HG03460 (cell line): ENCODE data around the gene GPHA2.
"Not testable (repeated sequence)": the region's sequence is repeated elsewhere in the genome, so short reads cannot be mapped to it uniquely, and the experiment has no call there.

Source experiments
- ATAC-seq: cut with Tn5 transposase; IDR thresholded peaks from one replicate; pipeline ENCODE4 v1.9.1; 2021; ENCODE audit not compliant: unreplicated experiment

GPHA2 gene

DNA sequence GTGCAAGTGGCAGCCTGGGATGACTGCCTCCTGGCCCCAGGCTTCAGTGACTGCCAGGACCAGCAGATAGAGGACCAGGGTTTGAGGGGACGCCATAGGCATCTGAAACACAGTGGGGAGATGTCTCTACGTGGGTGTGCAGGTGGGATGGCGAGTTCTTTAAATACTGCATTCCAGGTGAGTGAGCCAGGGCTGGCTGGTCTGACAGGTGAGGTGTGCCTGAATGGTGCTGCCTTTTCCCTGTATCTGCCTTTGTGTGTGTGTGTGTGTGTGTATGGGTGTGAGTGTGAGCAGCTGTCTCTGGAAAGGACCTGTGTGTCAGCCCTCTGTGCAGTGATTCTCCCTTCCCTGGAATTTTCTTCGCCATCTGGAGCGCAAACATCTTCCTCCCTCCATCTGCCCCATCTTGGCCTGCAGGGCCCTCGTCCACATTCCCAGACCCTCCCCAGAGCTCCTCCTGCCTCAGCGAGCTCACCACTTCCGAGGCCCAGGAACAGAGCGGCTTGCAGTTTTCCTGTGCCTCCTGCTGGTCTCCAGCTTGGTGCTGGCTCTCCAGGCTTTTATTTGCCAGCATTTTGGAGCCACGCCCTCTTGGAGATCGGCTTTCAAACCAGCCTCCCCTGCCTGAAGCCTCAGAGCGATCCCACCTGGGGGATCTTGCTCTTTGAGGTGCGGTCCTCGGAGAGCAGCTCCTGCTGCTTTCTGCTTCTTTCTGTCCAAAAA, at the start of gene GPHA2:
Gene GPHA2 (minus strand): TSS at position 535 of the 723 bp plus-strand sequence. CDS start 433 bp downstream, at position 102.
- no peak for ATAC-seq

DNA sequence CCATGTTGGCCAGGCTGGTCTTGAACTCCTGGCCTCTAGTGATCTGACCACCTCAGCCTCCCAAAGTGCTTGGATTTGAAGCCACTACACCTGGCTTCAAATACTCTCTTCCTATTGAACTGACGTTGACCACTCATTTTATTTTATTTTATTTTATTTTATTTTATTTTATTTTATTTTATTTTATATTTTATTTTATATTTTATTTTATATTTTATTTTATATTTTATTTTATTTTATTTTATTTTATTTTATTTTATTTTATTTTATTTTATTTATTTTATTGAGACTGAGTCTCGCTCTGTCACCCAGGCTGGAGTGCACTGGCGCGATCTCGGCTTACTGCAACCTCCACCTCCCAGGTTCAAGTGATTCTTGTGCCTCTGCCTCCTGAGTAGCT, 47.6 kb upstream of the GPHA2 start:
- not testable (repeated sequence) for ATAC-seq

DNA sequence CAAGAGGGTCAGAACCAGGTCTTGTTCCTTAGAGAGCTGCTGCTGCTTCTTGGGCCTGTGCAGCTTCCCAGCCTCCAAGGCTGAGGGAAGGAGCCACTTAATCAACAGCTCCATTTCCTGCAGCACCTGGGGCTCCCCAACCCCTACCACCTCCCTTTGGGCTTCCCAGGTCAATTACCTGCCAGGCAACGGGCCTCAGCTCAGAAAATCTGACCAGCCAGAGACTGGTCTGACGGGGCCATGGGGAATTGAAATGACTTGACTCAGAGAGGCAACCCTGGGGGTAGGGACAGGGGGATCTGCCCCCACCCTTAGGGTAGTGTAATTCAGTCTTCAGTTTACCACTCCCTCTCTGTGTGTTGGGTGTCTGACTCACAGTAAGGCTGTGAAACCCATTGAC, 41.0 kb upstream of the GPHA2 start:
- ATAC-seq = no peak

DNA sequence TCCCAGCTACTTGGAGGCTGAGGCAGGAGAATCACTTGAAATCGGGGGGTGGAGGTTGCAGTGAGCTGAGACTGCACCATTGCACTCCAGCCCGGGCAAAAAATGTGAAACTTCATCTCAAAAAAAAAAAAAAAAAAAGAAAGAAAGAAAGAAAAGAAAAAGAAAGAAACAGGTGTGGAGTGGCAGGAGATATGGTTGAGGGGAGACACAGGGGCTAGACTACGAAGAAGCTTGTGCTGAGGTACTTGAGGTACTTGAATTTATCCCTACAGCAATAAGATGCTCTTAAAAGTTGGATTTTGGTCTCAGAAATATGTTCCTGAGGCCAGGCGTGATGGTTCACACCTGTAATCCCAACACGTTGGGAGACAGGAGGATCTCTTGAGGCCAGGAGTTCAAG, 38.4 kb upstream of the GPHA2 start:
- ATAC-seq = no peak

DNA sequence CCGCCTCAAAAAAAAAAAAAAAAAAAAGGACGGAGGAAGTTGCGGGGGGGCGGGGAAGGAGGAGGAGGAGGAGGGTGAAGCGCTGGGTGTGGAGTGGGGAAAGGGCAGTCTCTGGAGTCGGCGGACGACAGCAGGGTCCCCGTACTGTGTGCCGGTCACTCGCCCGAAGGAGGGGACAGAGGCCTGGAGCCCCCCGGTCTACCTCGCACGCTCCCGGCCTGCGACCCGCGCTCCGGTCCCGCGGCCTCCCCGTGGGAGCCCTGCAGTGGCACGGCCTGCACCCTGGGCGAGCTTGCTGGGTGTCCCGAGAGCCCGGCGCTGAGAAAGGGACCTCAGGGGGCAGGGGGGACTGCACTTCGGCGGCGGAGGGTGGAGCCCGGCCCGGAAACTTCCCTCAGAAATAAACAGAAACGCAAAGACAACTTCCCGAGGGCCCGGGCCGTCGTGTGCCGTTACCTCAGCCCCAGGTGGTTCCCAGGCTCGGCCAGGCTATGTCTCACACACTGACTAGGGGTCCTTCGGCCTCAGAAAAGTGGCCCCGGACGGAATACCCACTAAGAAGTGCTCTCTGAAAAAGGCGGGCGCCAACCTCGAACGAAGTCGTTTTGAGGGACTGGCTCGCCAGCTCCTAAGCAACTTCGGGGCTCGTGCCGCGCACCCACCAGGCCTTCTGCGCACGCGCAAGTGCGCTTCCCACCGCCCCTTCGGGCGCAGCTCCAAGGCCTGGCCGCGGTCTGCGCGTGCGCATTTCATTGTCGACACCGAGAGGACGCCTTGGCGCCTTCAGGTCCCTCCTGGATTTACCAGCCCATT, 35.9 kb upstream of the GPHA2 start, which contains the start of gene MAJIN:
Gene MAJIN (minus strand): TSS at position 688 of the 813 bp plus-strand sequence. CDS start 12,703 bp downstream, outside the sequence.
- no peak for ATAC-seq

GRCh38 chr11:64970731-64971151, 35.0 kb upstream of the GPHA2 start:
- no peak for ATAC-seq

DNA sequence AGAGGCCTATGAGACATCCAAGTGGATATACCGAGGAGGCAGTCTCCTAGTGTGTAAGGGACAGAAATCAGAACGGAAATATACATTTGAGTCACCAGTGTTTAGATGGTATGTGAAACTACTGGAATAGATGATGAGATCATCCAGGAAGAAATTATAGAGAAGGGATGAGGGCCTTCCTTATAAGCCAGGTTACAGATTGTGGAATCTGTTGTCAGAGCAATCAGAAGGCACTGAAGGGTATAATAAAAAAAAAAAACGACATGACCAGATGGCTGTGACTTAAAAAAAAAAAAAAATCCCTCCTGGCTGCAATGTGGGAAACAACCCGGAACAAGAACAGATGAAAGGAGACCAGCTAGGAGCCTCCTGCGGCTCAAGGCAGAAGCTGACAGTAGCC, 33.5 kb upstream of the GPHA2 start:
- no peak for ATAC-seq

DNA sequence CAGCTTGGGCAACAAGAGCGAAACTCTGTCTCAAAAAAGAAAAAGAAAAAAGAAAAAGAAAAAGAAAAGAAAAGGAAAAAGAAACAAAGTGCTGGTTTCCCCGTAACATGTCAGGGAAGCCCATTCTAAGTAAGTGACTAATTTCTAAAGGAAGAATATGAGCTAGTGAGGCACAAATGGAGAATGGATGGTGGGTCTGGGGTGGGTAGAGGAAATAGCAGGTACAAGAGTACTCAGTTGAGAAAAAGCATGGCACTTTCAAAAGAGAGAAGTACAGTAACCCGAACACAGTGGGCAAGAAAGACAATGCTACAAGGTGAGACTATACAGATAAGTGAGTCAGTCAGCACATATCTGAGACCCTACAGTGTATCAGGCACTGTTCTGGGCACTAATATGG, 31.7 kb upstream of the GPHA2 start:
- ATAC-seq = no peak

DNA sequence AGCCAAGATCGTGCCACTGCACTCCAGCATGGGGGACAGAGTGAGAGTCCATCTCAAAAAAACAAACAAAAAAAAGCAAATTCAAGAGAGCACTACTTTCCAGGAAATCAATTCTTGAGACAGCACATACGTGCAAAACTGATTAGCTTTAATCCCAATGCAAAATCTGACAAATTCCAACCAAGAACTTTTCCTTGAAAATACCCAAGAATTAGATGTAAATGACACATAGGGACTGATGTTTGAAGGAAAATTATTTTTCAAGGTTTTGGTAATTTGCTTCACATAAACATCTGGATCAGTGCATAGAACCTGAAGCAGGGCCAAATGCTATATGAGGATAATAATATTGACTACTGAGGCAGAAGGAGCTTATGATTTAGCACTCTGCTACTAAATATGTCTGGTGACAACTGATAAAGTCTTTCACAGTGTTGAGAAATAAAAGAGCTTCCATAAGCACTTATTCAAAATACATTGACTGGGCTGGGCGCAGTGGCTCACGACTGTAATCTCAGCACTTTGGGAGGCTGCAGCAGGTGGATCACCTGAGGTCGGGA, 27.5 kb upstream of the GPHA2 start:
- no peak for ATAC-seq

- ATAC-seq = no peak
Measured at GRCh38 chr11:64960719-64961118, 25.0 kb upstream of the GPHA2 start.

- ATAC-seq = no peak
Measured at GRCh38 chr11:64959498-64959897, 23.8 kb upstream of the GPHA2 start.

DNA sequence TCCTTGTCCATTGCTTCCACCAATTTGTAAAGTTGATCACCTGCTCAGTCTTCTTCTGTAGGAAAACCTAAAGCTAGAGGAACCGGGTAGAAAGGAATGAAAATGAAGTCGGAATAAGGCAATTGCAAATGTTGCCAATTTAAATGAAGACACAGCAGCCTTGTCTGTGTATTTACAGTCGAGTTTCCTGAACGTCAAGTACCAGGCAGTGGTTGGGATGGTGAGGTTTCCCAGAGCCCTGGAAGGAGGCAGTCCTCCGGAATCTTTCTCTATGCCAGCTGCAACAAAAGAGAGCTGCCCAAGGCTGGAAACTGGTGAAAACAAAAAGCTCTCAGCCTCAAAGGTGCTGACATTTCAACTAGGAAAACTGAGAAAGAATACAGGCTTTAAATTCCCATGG, 18.5 kb upstream of the GPHA2 start:
- ATAC-seq = no peak

DNA sequence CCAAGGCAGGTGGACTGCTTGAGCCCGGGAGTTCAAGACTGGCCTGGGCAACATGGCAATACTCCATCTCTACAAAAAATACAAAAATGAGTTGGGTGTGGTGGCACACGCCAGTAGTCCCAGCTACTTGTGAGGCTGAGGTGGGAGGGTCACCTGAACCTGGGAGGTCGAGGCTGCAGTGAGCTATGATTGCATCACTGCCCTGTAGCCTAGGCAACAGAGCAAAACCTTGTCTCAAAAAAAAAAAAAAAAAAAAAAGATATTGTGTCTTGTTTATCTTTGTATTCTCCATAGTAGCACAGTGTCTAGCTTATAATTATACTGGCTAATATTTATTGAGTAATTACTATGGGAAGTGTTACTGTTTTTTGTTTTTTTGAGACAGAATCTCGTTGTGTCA, 15.8 kb upstream of the GPHA2 start:
- no peak for ATAC-seq

DNA sequence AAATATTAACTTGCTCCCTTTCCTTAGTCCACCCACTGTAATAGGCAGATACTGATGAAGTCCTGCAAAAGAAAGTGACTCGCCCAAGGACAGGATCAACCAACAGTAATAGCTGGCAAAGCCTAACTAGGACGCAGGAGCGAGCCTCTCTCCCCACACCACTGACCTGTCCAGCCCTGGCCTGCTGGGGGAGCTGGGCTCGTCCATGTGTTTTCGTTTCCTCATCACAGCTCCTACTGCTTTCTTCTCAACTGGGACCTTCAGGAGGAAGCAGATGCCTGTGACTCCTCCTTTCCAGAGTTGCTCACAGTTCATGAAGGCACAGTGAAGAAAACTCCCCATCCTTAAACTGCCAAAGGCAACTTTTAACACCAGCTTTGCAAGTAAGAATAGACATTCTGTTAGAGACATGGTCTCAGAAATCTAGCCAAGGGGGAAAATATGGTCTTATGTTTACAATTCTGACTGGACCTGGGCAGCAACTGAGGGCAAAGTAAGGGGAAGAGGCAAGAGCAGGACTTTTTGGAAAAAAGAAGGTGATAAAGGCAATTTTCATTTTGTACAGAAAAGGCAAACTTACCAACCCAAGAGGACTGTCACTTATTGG, 11.6 kb upstream of the GPHA2 start:
- no peak for ATAC-seq

DNA sequence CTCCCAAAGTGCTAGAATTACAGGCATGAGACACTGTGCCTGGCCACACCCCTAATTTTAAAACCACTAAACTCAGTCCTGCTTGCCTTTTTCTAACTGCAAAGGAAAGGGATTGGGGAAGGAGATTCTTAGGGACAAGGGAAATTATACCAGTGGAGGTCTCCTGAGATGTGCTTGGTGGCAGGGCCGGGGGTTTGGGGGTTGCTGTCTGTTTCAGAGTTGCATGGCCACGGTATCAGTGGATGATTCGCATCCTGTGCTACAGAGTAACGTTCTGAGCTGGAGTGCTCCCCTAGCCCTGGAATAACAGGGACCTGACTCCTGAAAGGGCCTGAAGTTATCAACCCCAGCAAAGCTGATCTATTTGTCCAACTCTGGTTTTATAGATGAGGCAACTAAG, 846 bp upstream of the GPHA2 start:
- ATAC-seq = no peak

GRCh38 chr11:64934682-64935358, 873 bp downstream of the GPHA2 start:
- ATAC-seq = no peak

DNA sequence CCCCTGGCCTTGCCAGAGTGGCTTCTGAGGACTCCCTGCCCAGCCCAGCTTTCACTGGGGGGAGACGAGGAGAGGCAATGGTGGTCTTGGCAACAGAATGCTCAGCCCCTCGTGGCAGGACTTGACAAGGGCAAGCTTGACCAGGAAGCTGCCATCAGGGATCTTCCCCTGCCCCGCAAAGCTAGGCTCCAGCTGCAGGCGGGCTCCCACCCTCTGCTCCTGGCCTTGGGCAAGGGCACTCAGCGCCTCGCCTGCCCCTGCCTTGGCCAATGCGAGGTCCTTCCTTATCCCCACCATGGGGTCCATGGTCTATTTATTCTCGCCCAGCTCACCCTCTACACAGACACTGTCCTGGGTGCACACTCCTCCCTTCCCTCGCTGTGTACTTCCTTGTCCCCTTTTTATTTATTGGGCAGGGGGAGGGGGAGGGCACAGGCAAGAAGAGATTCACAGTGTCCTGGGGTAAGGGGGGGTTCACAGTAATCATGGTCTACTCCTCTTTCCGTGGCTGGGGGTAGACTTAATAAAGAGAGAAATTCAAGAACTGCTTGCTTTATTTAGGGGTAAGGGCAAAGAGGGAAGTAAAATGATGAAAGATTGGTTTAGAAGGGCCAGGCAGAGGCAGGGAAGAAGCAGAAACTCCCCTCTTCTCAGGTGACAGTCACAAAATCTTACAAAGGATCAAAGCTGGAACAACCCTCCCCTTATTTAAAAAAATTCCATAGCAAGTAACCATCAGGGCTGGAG, 1.6 kb downstream of the GPHA2 start:
- ATAC-seq = no peak

- no peak for ATAC-seq
Measured at GRCh38 chr11:64933213-64933934, 2.3 kb downstream of the GPHA2 start.

DNA sequence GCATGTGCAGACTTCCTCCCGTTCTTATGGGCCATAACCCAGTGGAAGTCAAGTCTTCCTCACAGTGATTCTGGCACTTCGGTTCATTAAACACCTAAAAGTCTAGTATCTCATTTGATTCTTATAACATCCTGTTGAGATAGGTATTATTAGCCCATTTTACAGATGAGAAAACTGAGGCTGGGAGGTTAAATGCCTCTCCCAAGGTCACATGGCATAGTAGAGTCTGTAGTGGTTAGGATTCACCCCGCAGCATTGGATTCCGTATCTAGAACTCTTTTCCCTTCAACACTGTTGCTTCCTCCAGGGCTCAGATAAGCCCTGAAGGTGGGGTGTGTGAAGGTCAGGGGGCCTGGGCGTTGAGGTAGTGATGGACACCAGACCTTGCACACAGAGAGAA, 3.4 kb downstream of the GPHA2 start:
- ATAC-seq = no peak

DNA sequence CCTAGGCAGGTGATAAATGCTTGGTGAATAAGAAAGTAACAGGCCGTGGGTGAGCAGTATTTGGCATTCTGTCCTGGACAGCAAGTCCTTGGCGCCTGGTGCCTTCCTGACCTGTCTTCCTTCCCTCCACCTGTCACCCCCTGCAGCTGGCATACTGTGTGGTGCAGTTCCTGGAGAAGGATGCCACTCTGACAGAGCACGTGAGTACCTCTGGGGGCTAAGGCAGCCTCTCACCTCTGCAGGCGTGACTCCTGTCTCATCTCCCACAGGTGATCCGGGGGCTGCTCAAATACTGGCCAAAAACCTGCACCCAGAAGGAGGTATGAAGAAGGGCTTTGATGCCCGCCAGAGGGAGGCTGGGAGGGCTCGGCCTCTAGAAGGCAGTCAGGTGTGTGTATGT, 4.4 kb downstream of the GPHA2 start:
- ATAC-seq = no peak
